IMR-90 (cell line): ENCODE measurements around the gene ADRA2B. TPM values are rescaled to one million over a fixed set of nuclear protein-coding genes. Genes with fewer than 3 reads are reported as not detected.

Experiments used
- ATAC-seq: fragments of 200-7000 bp; cut with Tn5 transposase; 2 replicates; pipeline ENCODE4 v1.9.1; 2020; ENCODE audit warnings: low read depth, mild to moderate bottlenecking, moderate library complexity
- BruUV-seq: library from RNA; stranded (reverse); fragments of 400-500 nt; replicated peaks from 2 replicates; lab custom pipeline; 2021; lab: Mats Ljungman, UMichigan
- CTCF ChIA-PET: fragments of 300-600 bp; formaldehyde crosslinking; extraction: SDS; loops from one replicate; lab custom pipeline; 2021; ENCODE audit warnings: antibody characterized with exemption; lab: Yijun Ruan, JAX
- POLR2A ChIA-PET: fragments of 300-600 bp; sonication (Branson Sonifier 250); formaldehyde crosslinking; loops from one replicate; lab custom pipeline; 2022; ENCODE audit warnings: antibody characterized with exemption; ENCODE audit not compliant: unreplicated experiment; lab: Charles Lee
- DNase-seq: peaks from one replicate; pipeline ENCODE4 v3.0.0; 2013
- H2AFZ ChIP-seq: replicated peaks from 2 replicates; pipeline ENCODE3; 2013; ENCODE audit warnings: low read length, mild to moderate bottlenecking; ENCODE audit not compliant: poor library complexity
- H2AK5ac ChIP-seq: 2 replicates; pipeline ENCODE4 v1.6.1; 2013; ENCODE audit warnings: low read depth, low read length, inconsistent platforms
- H2AK9ac ChIP-seq: replicated peaks from 2 replicates; pipeline ENCODE3; 2013; ENCODE audit warnings: mild to moderate bottlenecking, low read depth, low read length, moderate library complexity; ENCODE audit not compliant: poor library complexity
- H2BK120ac ChIP-seq: 2 replicates; pipeline ENCODE4 v1.6.1; 2013; ENCODE audit warnings: low read depth, low read length, inconsistent platforms
- H2BK15ac ChIP-seq: 3 replicates; pipeline ENCODE4 v1.6.1; 2013; ENCODE audit warnings: low read depth, low read length, inconsistent platforms
- H2BK20ac ChIP-seq: 2 replicates; pipeline ENCODE4 v1.6.1; 2013; ENCODE audit warnings: low read depth, mild to moderate bottlenecking, inconsistent platforms, low read length, moderate library complexity
- H2BK5ac ChIP-seq: 2 replicates; pipeline ENCODE4 v1.6.1; 2013; ENCODE audit warnings: mild to moderate bottlenecking, low read depth, low read length, inconsistent platforms; ENCODE audit not compliant: poor library complexity, severe bottlenecking
- H3K14ac ChIP-seq: replicated peaks from 2 replicates; pipeline ENCODE4 v1.6.1; 2013; ENCODE audit warnings: low read depth, low read length, inconsistent platforms
- H3K18ac ChIP-seq: 2 replicates; pipeline ENCODE4 v1.6.1; 2013; ENCODE audit warnings: low read depth, low read length, control low read depth
- H3K23ac ChIP-seq: 2 replicates; pipeline ENCODE4 v1.6.1; 2013; ENCODE audit warnings: low read depth, low read length, inconsistent platforms
- H3K27ac ChIP-seq: 2 replicates; pipeline ENCODE4 v1.5.1; 2013; ENCODE audit warnings: mild to moderate bottlenecking, control low read depth, low read length; ENCODE audit not compliant: insufficient read depth
- H3K27me3 ChIP-seq: 2 replicates; pipeline ENCODE4 v1.6.1; 2013; ENCODE audit warnings: low read length; ENCODE audit not compliant: control insufficient read depth, insufficient read depth
- H3K36me3 ChIP-seq: 2 replicates; pipeline ENCODE4 v1.6.1; 2013; ENCODE audit warnings: low read length, mixed read lengths; ENCODE audit not compliant: control insufficient read depth, insufficient read depth
- H3K4ac ChIP-seq: 2 replicates; pipeline ENCODE4 v1.6.1; 2013; ENCODE audit warnings: low read depth, low read length, inconsistent platforms
- H3K4me1 ChIP-seq: 2 replicates; pipeline ENCODE4 v1.6.1; 2013; ENCODE audit warnings: low read length, mixed read lengths; ENCODE audit not compliant: control insufficient read depth, insufficient read depth
- H3K4me2 ChIP-seq: 2 replicates; pipeline ENCODE4 v1.6.1; 2013; ENCODE audit warnings: low read depth, mild to moderate bottlenecking, control low read depth, low read length, moderate library complexity
- H3K4me3 ChIP-seq: 2 replicates; pipeline ENCODE4 v1.5.1; 2013; ENCODE audit warnings: low read depth, mild to moderate bottlenecking, control low read depth, low read length, moderate library complexity; ENCODE audit not compliant: insufficient read depth
- H3K56ac ChIP-seq: 2 replicates; pipeline ENCODE4 v1.6.1; 2013; ENCODE audit warnings: low read length, inconsistent platforms; ENCODE audit not compliant: insufficient read depth; ENCODE audit errors: extremely low read depth
- H3K79me1 ChIP-seq, 2 experiments: 2 replicates each; pipeline ENCODE4 v1.6.1; 2013; ENCODE audit warnings: low read length in 2 of 2, inconsistent platforms in 1 of 2, low read depth in 1 of 2
- H3K9ac ChIP-seq: 2 replicates; pipeline ENCODE4 v1.6.1; 2013; ENCODE audit warnings: low read depth, low read length, control low read depth
- H3K9me1 ChIP-seq: 2 replicates; pipeline ENCODE4 v1.6.1; 2013; ENCODE audit warnings: low read length, inconsistent platforms; ENCODE audit not compliant: insufficient read depth
- H3K9me3 ChIP-seq: 2 replicates; pipeline ENCODE4 v1.6.1; 2013; ENCODE audit warnings: low read length; ENCODE audit not compliant: control insufficient read depth, insufficient read depth
- H4K20me1 ChIP-seq: 2 replicates; pipeline ENCODE4 v1.6.1; 2013; ENCODE audit warnings: low read length, inconsistent platforms; ENCODE audit not compliant: insufficient read depth
- H4K5ac ChIP-seq: 2 replicates; pipeline ENCODE4 v1.6.1; 2013; ENCODE audit warnings: mild to moderate bottlenecking, low read depth, low read length, control low read depth
- H4K8ac ChIP-seq, 2 experiments: 2 replicates each; pipeline ENCODE4 v1.6.1; 2013; ENCODE audit warnings: low read depth in 2 of 2, low read length in 2 of 2, control low read depth in 1 of 2, inconsistent platforms in 1 of 2
- H4K91ac ChIP-seq: 2 replicates; pipeline ENCODE4 v1.6.1; 2013; ENCODE audit warnings: low read depth, low read length, inconsistent platforms; ENCODE audit not compliant: insufficient read depth
- BHLHE40 ChIP-seq: fragments of 150-350 bp; IDR thresholded peaks from 2 replicates; pipeline ENCODE4 v1.6.1; 2016; ENCODE audit warnings: mild to moderate bottlenecking, low read depth, low read length
- CEBPB ChIP-seq: IDR thresholded peaks from 2 replicates; pipeline ENCODE4 v1.6.1; 2012; ENCODE audit warnings: low read depth, low read length, improper control_type of control experiment
- CHD1 ChIP-seq: IDR thresholded peaks from 2 replicates; pipeline ENCODE4 v1.6.1; 2012; ENCODE audit warnings: low read depth, low read length, improper control_type of control experiment
- FOS ChIP-seq: fragments of 150-350 bp; IDR thresholded peaks from 2 replicates; pipeline ENCODE4 v1.6.1; 2016; ENCODE audit warnings: low read depth, low read length
- MAFK ChIP-seq: IDR thresholded peaks from 2 replicates; pipeline ENCODE4 v1.6.1; 2012; ENCODE audit warnings: low read depth, low read length, improper control_type of control experiment
- MAZ ChIP-seq: IDR thresholded peaks from 2 replicates; pipeline ENCODE4 v1.6.1; 2012; ENCODE audit warnings: low read depth, mild to moderate bottlenecking, low read length, improper control_type of control experiment, moderate library complexity, borderline replicate concordance
- MXI1 ChIP-seq: IDR thresholded peaks from 2 replicates; pipeline ENCODE4 v1.6.1; 2012; ENCODE audit warnings: low read depth, mild to moderate bottlenecking, low read length, moderate library complexity, borderline replicate concordance
- NFE2L2 ChIP-seq: fragments of 150-350 bp; IDR thresholded peaks from 2 replicates; pipeline ENCODE4 v1.6.1; 2016; ENCODE audit warnings: low read depth, mild to moderate bottlenecking, low read length
- POLR2A ChIP-seq: IDR thresholded peaks from 2 replicates; pipeline ENCODE4 v1.6.1; 2012; ENCODE audit warnings: mild to moderate bottlenecking, low read depth, low read length
- RAD21 ChIP-seq: IDR thresholded peaks from 2 replicates; pipeline ENCODE4 v1.6.1; 2012; ENCODE audit warnings: low read length, improper control_type of control experiment
- RCOR1 ChIP-seq: IDR thresholded peaks from 2 replicates; pipeline ENCODE4 v1.6.1; 2012; ENCODE audit warnings: mild to moderate bottlenecking, low read length, improper control_type of control experiment; ENCODE audit not compliant: insufficient replicate concordance
- RFX5 ChIP-seq: IDR thresholded peaks from 2 replicates; pipeline ENCODE4 v1.8.0; 2012; ENCODE audit warnings: low read depth, mild to moderate bottlenecking, low read length, moderate library complexity
- SMC3 ChIP-seq: fragments of 150-350 bp; IDR thresholded peaks from 2 replicates; pipeline ENCODE4 v1.6.1; 2016; ENCODE audit warnings: low read depth, mild to moderate bottlenecking, antibody characterized with exemption, low read length, moderate library complexity
- WGBS, 2 experiments: methylation state at CpG; one replicate each; pipeline versions ENCODE4 v1.1.5 to v1.1.7; 2013; ENCODE audit warnings: missing lambda C conversion rate in 2 of 2; ENCODE audit not compliant: insufficient read length in 1 of 2; ENCODE audit errors: extremely low coverage in 2 of 2; 5-methylcytosine and 5-hydroxymethylcytosine counted together
- dilution Hi-C: fragments of 300-500 bp; cut with HindIII; formaldehyde crosslinking; loops from one replicate; pipeline ENCODE4 v1.14.3; 2018; ENCODE audit warnings: low sequenced_read_pairs; ENCODE audit not compliant: unreplicated experiment
- in situ Hi-C: fragments of 300-500 bp; cut with MboI; formaldehyde crosslinking; loops from 3 replicates; pipeline ENCODE4 v1.14.3; 2019; ENCODE audit warnings: low sequenced_read_pairs, inconsistent platforms, mixed read lengths
- intact Hi-C: fragments of 100-400 bp; cut with micrococcal nuclease; formaldehyde crosslinking; loops from 2 replicates; pipeline ENCODE4 v1.10.0; 2022
- polyA plus RNA-seq, 3 experiments: library from polyadenylated mRNA; depleted of rRNA; stranded (reverse); fragments of >200 nt; gene quantifications; 2 replicates each; pipeline ENCODE4 v1.2.3, GENCODE V29; 2012; ENCODE audit warnings: low replicate concordance in 1 of 3
- total RNA-seq: library from RNA; depleted of rRNA; stranded (reverse); fragments of >200 nt; gene quantifications from 2 replicates; pipeline ENCODE4 v1.2.3, GENCODE V29; 2012
- TF ChIP-seq, protein P1 (sequence below): fragments of 150-350 bp; IDR thresholded peaks from 2 replicates; pipeline ENCODE4 v1.6.1; 2016; ENCODE audit warnings: low read depth, mild to moderate bottlenecking, low read length, moderate library complexity, borderline replicate concordance
- TF ChIP-seq, protein P2 (sequence below): conservative IDR thresholded peaks from 2 replicates; pipeline ENCODE4 v1.5.1; 2012; ENCODE audit warnings: mild to moderate bottlenecking, low read depth, low read length, improper control_type of control experiment
- TF ChIP-seq, protein P3 (sequence below): fragments of 150-350 bp; IDR thresholded peaks from 2 replicates; pipeline ENCODE4 v1.6.1; 2017; ENCODE audit warnings: mild to moderate bottlenecking, antibody characterized with exemption, low read length, low read depth

ADRA2B gene
- total and polyA plus RNA-seq, 2 of the 4 experiments (the other 2 are of a cell fraction) = not detected

DNA sequence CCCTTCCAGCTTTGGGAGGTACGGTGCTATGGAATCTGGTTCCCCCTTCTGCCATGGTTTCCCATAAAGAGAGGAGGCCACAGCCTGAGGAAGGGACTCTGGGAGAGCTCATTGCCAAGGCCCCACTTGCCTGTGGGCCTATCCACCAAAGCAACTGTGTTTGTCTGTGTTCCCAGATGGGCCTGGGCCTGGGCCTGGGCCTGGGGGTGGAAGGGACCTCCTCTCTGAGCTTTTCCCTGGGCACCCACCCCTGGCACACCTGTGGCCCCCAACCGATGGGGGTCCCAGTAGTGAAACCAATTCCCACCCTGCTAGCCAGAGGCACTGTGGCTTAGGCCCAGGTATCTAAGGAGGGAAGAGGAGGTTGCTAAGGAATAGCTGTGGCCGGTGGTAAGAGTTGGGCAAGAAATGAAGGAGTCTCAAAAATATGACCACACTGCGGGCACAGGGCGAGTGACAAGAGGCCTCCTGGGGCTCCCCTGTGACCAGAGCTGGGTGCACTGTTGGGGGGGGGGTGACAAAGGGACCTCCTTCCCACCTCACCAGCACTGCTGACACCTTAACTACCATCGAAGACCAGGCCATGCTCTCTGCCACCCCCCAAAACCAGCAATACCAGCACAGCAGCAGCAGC lies 33.8 kb upstream of the ADRA2B start:
- Histone ChIP-seq H3K18ac (no peak overlapping the region), H3K4me3 (no peak overlapping the region), H4K91ac (no peak overlapping the region), H3K14ac (no peak overlapping the region), H4K8ac (no peak overlapping the region), H2BK120ac (no peak overlapping the region), H3K4ac (no peak overlapping the region), H3K9me1 (no peaks in the 10 kb centered on the region), H2AK9ac (no peak overlapping the region), H3K56ac (no peak overlapping the region), H2BK5ac (no peak overlapping the region), H4K5ac (no peak overlapping the region), H2BK15ac (no peak overlapping the region), H3K79me1 (no peaks in the 10 kb centered on the region), H3K27ac (no peak overlapping the region), H3K9ac (no peak overlapping the region), H3K36me3 (no peaks in the 10 kb centered on the region), H3K4me1 (peaks cover 5% of the 10 kb centered on the region; the same call in 1 of the 2 replicates), H3K23ac (no peak overlapping the region), H3K9me3 (no peaks in the 10 kb centered on the region), H3K27me3 (peaks cover 1% of the 10 kb centered on the region; the same call in 1 of the 2 replicates), H2AFZ (no peak overlapping the region), H4K20me1 (no peaks in the 10 kb centered on the region), H2BK20ac (no peak overlapping the region), H3K4me2 (no peak overlapping the region), H2AK5ac (no peak overlapping the region)
- dilution Hi-C loops = no loop called here
- in situ Hi-C loops = no loop called here
- DNase-seq (no peak), ATAC-seq (no peak)
- intact Hi-C loops = no loop called here
- ChIA-PET CTCF (no interaction called here), POLR2A (no interaction called here)
- no peak for TF ChIP-seq MXI1
- no peak for TF ChIP-seq BHLHE40
- TF ChIP-seq RCOR1 = no peak
- no peak for TF ChIP-seq CHD1
- no peak for TF ChIP-seq CEBPB
- TF ChIP-seq MAZ = no peak
- TF ChIP-seq, protein P1, sequence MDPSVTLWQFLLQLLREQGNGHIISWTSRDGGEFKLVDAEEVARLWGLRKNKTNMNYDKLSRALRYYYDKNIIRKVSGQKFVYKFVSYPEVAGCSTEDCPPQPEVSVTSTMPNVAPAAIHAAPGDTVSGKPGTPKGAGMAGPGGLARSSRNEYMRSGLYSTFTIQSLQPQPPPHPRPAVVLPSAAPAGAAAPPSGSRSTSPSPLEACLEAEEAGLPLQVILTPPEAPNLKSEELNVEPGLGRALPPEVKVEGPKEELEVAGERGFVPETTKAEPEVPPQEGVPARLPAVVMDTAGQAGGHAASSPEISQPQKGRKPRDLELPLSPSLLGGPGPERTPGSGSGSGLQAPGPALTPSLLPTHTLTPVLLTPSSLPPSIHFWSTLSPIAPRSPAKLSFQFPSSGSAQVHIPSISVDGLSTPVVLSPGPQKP = no peak
- TF ChIP-seq MAFK = no peak
- no peak for TF ChIP-seq NFE2L2
- no peak for TF ChIP-seq RFX5
- no peak for TF ChIP-seq POLR2A
- TF ChIP-seq, protein P2, sequence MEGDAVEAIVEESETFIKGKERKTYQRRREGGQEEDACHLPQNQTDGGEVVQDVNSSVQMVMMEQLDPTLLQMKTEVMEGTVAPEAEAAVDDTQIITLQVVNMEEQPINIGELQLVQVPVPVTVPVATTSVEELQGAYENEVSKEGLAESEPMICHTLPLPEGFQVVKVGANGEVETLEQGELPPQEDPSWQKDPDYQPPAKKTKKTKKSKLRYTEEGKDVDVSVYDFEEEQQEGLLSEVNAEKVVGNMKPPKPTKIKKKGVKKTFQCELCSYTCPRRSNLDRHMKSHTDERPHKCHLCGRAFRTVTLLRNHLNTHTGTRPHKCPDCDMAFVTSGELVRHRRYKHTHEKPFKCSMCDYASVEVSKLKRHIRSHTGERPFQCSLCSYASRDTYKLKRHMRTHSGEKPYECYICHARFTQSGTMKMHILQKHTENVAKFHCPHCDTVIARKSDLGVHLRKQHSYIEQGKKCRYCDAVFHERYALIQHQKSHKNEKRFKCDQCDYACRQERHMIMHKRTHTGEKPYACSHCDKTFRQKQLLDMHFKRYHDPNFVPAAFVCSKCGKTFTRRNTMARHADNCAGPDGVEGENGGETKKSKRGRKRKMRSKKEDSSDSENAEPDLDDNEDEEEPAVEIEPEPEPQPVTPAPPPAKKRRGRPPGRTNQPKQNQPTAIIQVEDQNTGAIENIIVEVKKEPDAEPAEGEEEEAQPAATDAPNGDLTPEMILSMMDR = no peak
- TF ChIP-seq SMC3 = no peak
- TF ChIP-seq RAD21 = no peak
- TF ChIP-seq FOS = no peak
- TF ChIP-seq, protein P3, sequence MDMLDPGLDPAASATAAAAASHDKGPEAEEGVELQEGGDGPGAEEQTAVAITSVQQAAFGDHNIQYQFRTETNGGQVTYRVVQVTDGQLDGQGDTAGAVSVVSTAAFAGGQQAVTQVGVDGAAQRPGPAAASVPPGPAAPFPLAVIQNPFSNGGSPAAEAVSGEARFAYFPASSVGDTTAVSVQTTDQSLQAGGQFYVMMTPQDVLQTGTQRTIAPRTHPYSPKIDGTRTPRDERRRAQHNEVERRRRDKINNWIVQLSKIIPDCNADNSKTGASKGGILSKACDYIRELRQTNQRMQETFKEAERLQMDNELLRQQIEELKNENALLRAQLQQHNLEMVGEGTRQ = no peak
- no TSS peak for BruUV-seq
- 100% methylated on average over 1 of the region's 6 CpGs; no CpG with 5 or more reads in 1 of the 2 experiments for WGBS, 2 experiments
